Measurements from ENCODE around the gene MSI2.
"Not testable (repeated sequence)": the region's sequence is repeated elsewhere in the genome, so short reads cannot be mapped to it uniquely, and the experiment has no call there.

MSI2 gene

DNA sequence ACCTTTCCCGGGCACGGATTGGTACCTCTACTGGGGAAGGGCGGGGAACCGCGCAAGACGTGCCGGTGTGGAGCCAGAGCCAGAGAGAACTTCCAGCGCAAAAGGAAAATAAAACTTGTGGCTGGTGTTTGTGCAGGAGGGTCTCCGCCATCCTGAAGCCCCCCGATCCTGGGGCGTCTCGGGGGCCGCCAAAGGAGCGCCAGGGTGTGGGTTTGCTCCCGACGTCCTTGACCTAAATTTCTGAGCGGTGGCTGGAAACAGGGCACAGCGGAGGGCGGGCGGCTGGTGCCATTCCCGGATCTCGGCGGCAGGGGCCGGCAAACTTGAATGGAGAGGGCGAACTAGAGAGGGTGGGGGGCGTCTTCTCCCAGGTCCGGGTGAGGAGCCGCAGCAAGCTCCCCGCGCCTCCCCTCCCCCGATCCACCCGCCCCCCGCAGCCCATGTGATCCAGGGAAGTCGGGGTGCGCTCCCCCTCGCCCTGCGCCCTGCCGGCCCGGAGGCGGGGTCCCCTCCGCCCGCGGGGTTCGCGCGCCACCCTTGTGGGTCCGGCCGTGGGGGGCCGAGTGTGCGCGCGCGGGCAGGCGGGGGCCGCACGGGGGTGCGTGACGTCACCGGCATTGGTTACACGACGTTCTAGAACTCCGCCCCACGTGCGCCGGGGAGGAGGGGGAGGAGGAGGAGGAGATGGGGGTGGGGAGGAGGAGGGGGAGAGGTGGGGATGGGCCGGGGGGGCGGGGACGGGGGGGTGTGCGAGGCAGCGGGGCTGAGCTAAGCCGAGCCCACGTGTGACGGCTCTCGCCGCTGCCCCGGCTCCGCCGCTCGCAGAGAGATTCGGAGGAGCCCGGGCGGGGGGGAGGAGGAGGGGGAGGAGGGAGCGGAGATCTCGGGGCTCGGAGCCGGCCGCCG, at the start of gene MSI2:
Gene MSI2 (plus strand): TSS at position 748 of the 906 bp plus-strand sequence. CDS start 220 bp downstream, outside the sequence.
- peak; percentile 77 to 85 for DNase-seq (ENCODE audit: low read depth in 2 of 2)

DNA sequence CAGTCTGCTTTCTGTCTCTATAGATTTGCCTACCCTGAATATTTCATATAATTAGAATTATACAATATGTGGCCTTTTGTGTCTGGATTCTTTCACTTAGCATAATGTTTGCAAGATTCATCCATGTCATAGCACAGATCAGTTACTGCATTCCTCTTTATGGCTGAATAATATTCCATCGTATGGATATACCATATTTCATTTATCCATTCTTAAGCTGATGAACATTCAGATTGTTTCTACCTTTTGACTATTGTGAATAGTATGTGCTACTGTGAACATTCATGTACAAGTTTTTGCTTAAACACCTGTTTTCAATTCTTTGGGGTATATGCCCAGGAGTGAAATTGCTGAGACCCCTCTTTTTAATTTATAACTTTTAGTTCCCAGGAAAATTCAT, 49.4 kb upstream of the MSI2 start:
- DNase-seq (ENCODE audit: low read depth in 2 of 2) = no peak

DNA sequence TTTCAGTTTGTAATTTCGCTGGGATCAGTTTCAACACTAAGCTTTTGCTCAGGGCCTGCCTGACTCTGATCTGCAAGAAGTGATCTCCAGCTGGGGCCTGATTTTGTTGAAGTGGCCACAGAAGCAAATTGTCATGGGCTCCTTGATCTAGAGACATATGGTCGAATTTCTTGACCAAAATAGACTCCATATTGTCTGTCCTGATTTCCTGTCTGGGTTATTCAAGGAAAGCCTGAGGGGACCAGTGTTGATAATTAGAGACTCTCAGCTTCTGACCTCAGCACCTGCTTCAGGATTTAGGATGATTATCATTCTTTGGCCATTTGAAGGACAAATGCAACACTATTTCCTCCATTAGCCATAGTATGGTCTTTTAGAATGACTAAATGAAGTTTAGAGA, 48.9 kb upstream of the MSI2 start:
- DNase-seq (ENCODE audit: low read depth in 2 of 2) = no peak

DNA sequence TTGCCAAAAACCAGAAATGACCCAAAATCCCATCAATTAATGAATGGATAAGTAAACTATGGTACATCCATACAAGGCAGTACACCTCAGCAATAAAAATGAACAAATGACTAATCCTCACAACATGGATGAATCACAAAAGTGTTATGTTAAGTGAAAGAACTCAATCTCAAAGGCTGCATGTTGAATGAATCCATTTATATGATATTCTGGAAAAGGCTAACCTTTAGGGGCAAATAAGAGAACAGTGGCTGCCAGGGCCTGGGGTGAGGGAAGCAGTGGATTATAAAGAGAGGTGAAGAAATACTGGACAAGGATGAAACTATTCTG, 46.1 kb upstream of the MSI2 start:
- no peak for DNase-seq (ENCODE audit: low read depth in 2 of 2)

DNA sequence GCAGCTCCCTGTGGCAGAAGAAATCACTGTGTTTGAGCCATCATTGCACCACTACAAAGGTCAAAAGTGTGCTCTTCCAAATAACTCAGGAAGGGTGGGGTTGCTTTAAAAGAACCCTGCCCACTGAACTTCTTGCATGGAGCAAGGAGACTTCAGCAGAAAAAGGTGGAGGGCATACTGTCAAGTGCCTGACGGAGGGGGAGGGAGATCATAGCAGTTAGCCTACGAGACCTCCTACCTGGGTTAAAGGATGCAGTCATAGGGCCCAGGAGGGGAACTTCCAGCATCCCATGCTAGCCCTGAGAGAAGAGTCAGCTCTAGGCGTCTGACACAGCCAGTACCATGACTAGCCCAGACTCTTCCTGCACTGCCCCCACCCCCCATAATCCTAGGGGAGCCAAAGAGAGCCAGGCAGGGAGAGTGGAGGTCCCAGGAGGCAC, 45.3 kb upstream of the MSI2 start:
- no peak for DNase-seq (ENCODE audit: low read depth in 2 of 2)

DNA sequence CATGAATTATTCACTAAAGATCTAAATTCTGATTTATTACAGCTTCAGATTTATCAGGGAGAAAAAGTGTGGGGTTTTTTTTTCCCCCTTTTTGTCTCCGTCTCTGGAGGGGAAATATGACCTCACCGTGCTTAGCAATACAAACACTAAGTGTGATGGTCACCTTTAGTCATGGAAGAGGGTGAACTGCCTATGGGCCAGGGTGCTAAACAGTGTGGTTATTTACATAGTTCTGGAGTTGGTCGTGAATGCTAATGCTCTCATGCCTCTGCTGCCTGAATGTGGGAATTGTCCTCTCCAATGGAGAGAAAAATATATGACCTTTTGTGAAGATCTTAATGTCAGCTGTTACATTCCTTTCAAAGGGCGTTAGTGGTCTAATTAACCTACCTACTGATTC, 44.8 kb upstream of the MSI2 start:
- DNase-seq (ENCODE audit: low read depth in 2 of 2) = no peak

DNA sequence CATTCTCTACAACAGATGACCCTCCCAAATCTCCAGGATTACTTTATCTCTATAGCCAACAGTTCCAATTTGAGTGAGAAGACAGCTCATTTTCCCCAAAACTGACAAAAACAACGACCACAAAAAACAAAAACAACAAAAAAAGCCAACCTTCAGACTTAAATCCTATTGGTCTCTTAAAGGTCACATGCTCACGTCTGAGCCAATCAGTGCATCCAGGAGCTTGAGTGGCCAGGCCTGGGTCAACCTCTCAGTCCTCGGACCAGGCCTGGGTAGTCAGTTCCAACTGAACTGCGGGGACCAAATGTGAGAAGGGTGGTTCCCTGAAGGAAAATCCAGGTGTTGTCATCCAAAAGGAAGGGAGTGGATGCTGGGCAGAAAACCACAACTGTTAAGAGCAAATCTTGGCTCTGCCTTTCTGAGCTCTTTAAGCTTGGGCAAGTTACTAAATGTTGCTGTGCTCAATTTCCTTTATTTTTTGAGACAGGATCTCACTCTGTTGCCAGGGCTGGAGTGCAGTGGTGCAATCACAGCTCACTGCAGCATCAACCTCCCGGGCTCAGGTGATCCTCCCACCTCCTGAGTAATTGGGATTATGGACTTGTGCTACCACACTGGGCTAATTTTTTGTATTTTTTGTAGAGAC, 43.0 kb upstream of the MSI2 start:
- no peak for DNase-seq (ENCODE audit: low read depth in 2 of 2)

DNA sequence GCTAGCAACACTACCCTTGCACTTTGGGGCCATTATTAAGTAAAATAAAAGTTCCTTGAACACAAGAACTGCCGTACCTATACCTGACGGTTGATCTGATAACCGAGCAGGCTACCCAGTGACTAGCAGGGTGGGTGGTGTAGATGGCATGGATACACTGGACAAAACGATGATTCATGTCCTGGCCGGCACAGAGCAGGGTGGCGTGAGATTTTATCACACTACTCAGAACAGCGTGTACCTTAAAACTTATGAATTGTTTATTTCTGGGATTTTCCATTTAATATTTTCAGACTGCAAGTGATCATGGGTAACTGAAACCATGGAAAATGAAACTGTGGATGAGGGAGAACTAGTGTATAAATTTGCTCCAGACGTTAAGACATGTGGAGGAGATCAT, 41.0 kb upstream of the MSI2 start:
- no peak for DNase-seq (ENCODE audit: low read depth in 2 of 2)

DNA sequence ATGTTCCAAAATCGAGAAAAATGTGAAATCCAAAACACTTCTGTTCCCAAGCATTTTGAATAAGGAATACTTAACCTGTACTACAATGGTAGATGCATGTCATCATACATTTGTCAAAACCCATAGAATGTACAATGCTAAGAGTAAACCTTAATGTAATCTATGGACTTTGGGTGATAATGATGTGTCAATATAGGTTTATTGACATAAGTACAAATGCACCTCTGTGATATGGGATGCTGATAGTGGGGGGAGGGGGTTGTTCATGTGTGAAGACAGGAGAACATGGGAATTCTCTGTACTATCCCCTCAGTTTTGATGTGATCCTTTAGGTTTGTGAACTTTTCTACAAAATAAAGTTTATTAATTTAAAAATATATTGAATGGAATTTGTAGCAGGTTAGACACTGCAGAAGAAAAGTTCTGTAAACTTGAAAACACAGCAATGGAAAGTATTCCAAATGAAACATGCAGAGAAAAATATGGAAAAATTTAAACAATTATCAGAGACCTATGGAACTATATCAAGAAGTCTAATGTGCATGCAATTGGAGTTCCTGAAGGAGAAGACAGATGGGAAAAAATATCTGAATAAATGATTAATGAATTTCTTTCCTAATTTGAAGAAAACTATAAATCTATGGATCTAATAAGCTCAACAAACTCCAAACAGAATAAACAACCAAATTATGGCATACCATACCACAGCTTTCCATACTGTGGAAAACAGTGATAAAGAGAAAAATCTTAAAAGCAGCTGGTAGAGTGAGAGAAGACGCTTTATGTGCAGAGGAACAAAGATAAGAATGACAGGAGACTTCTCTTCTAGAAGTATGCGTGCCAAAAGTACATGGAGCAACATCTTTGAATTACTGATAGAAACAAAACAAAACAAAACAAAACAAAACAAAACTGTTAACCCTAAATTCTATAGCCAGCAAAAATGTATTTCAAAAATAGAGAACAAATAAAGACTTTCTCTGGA, 34.7 kb upstream of the MSI2 start:
- no peak for DNase-seq (ENCODE audit: low read depth in 2 of 2)

DNA sequence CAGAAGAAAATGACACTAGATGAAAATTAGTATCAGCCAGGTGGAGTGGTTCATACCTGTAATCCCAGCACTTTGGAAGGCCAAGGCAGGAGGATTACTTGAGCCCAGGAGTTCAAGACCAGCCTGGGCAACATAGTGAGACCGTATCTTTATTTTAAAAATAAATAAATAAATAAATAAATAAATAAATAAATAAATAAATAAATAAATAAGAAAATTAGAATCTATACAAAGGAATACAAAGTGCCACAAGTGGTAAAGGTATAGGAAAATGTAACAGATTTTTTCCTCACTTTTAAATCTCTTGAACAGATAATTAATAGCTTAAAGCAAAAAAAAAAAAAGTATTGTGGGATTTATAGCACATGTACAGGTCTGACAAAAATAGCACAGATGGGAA, 33.9 kb upstream of the MSI2 start:
- DNase-seq (ENCODE audit: low read depth in 2 of 2) = not testable (repeated sequence)

DNA sequence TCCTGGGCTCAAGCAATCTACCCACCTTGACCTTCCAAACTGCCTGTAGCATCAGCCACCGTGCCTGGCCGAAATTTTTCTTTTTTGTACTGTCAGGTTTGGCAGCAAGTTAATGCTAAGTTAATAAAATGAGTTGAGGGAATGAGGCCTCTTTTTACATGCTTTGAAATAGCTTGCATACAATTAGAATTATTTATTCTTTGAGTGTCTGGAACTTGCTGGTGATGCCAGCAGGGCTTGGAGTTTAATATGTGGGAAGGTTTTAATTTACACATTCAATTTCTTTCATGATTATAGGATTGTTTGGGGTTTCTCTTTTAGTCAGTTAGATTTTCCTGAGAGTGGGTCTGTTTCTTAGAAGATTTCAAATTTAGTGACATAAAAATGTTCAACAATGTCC, 31.2 kb upstream of the MSI2 start:
- no peak for DNase-seq (ENCODE audit: low read depth in 2 of 2)

DNA sequence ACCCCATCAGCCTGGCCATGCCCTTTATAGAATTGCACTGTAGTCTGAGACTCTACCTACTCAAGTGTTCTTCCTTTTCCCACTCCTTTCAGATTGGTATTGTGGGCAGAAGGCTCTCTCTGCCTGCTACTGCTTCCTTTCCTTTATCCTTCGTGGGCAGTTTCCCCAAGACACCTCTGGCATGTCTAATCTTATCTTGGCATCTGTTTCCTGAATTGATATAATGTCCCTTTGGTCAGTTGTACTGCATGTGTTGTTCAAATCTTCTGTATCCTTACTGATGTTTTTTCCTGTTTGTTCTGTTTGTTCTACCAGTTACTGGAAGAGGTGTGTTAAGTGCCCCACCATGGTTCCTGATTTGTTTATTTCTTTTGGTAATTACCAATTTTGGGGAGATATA, 29.5 kb upstream of the MSI2 start:
- DNase-seq (ENCODE audit: low read depth in 2 of 2) = no peak

DNA sequence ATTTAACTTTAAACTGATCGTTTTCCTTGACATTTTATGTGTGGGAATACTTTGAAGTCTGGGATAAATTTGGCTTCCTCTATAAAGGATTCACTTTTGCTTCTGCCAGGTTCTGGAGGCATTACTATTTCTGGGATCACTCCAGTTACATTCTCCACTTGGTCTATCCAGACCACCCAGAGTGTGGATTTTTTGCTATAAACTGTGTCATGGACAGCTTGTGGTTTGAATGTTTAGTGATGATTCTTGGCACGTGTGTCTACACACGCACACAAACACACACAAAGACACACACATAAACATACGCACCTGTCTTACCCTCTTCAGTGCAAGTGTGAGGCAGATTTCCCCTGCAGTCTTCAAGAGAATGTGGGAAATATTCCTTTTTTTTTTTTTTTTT, 27.4 kb upstream of the MSI2 start:
- DNase-seq (ENCODE audit: low read depth in 2 of 2) = no peak

DNA sequence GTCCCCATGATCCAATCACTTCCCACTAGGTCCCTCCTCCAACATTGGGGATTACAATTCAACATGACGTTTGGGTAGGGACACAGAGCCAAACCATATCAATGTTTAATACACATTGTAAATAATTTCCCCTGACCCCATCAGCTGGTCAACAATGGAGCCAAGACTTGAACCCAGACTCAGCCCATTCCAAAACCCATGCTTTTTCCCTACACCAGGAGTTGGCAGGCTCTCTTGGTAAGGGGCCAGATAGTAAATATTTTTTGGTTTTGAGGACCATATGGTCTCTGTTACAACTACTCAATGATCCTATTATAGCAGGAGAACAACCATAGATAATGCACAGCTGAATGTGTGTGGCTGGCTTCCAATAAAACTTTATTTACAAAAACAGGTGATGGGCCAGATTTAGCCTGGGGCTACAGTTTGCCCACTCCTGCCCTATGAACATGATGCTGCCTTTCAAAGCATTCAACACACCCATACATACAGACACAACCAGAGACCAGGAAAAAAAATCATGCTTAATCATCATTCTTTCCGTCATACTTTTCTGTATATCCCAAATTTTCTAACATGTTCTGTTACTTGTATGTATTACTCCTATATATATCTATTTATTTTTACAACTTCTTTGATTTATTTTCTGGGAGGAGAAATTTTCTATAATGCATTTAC, 22.1 kb upstream of the MSI2 start:
- no peak for DNase-seq (ENCODE audit: low read depth in 2 of 2)

DNA sequence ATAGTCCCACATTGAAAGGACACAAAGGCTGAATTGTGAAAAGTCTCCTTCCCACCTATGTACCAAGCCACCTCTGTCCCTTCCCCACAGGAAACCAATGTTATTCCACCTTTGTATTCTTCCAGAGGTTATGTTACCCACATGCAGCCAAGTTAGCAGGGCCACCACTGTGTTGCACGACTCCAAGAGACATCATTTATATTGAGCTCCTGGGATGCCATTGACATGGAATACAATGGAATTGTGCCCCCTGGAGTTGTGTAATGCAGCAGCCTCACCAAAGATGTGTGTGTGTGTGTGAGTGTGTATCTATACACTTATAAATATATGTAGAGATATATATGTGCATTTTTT, 21.6 kb upstream of the MSI2 start:
- DNase-seq (ENCODE audit: low read depth in 2 of 2) = no peak

DNA sequence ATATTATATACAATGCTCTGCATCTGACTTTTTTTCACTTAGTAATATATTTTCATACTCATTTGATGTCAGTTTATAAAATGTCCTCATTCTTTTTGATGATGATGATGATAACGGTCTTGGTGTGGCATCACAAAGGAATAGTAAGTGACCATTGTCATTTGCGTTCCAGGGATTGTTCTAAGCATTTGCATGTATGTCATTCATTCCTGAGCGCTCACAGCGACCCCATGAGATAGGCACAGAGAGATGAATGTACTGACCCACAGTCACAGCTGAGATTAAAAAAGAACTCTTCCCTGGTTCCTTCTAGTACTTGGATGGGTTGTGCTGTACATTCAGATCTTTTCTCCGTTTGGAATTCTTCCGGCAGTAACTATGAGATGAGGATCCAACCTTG, 21.2 kb upstream of the MSI2 start:
- no peak for DNase-seq (ENCODE audit: low read depth in 2 of 2)

DNA sequence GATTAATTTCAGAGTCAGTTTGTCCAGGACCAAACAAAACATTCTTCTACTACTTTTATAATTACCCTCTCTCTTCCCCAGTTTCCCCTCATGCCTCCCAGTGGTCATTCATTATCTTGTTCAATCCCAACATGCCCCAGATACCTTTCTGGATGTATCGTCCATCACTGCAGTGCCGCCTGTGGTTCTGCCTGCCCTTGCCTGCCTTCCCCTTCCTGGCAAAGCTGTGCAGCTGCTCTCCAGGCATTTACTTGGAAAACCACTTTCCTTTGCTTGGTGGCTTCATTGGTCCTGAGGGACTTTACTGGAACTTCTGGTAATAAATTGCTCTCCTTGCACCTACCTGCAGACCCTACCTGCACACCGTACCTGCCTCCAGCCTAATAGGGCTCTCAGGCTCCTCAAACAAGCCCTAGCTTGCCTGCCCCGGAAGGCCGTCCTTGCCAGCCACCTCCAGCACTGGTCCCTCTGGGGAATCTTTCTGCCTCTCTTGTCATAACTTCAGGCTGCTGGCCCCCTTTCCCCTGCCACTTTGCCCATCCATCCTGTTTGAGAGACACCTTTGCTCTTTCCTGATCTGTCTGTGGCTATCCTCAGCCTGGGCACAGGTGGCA, 19.5 kb upstream of the MSI2 start:
- DNase-seq (ENCODE audit: low read depth in 2 of 2) = no peak

DNA sequence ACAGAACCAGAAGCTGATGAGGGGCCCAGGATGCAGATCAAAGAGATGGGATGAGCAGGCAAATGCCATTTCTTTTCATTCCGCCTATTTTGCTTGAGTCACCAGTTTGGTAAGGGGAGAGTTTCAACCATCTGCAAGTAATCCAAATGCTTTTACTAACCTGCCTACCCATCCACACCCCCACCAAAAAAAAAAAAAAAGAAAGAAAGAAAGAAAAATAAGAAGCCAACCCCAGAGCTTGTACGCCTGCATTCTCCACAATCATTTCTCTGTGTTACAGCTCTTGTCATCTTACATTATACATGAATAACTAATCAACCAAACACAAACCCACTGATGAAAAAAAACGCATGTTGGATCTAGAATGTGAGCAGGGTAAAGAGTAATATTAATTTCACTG, 15.7 kb upstream of the MSI2 start:
- DNase-seq (ENCODE audit: low read depth in 2 of 2) = no peak

DNA sequence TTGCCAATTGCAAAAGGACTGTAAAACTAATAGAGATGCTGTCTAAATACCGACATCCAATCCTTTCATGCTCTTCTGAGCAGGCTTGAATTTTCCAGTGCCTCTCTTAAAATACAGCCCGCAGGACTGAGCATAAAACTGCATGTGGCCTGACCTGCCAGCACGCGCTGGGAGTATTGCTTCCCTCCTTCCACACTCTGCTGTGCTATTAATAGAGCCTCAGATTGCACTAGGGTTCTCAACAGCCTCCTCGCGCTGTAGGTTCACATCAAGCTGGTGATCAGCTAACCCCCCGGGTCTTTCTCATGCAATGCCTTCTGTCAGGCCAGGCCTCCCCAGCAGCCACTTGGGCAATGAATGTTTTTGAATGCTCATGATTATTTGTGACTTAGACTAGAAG, 14.2 kb upstream of the MSI2 start:
- no peak for DNase-seq (ENCODE audit: low read depth in 2 of 2)

DNA sequence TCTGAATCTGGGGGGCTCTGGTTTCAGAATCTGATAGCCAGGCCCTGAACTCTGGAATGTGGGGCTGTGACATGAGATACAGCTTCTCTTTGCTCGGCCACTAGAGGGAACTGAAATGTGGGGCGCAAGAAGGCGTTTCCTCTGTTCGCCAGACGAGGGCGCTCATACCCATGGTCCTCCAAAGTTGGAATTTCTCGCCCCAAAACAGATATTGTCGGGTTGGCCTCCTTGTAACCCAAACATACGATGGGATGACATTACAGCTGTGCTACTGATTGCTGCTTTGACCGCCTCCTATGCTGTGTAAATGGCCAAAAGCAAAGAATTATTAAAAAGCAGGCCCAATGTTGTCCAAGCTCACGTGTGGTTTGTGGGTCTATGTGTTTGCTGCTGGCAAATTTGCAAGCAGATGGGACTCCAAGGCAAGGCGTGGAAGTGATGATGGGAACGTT, 13.1 kb upstream of the MSI2 start:
- DNase-seq (ENCODE audit: low read depth in 2 of 2) = peak; percentile 39 to 59

DNA sequence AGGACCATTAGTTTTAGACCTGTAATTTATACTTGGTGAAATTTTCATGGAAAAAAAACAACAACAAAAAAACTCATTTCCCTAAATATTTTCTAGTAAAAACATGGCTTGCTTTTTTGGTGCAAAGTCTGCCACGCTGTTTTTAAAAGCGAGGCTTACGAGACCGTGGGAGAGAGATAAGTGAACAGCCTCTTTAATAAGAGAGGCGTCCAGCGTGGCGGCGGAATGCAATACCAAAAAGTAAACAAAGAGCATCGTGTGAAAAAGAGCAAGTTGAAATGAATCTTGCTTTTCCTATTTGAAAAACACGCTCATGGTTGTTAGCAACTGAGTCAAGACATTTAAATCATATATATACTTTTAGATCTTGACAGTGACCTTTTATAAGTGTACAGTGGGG, 10.5 kb upstream of the MSI2 start:
- DNase-seq (ENCODE audit: low read depth in 2 of 2) = no peak

Data from stimulated activated CD4-positive, alpha-beta T cell treated with anti-CD3 and anti-CD28 coated beads, Interleukin-1b, Interleukin-23, amount 100 ng/mL, for 1 hour (primary cell).